ENCODE data around the gene ABCD3. TPM values are rescaled to one million over a fixed set of nuclear protein-coding genes. Genes with fewer than 3 reads are reported as not detected.
A peak's percentile ranks its signal among the peaks of the same experiment; 100 is the strongest.
"Not testable (repeated sequence)": the region's sequence is repeated elsewhere in the genome, so short reads cannot be mapped to it uniquely, and the experiment has no call there.

The ABCD3 gene
- total and polyA plus RNA-seq, 2 experiments from 2014 or later: 31.8 to 41.7 TPM

- H3K4me3 ChIP-seq; H3K27ac ChIP-seq; H3K9ac ChIP-seq; H3K9me2 ChIP-seq (ENCODE audit: insufficient read depth); H3F3A ChIP-seq (ENCODE audit: insufficient read depth); H3K9me3 ChIP-seq (ENCODE audit: low read depth); H2AFZ ChIP-seq; H3K4me2 ChIP-seq (ENCODE audit: unreplicated experiment); H4K20me1 ChIP-seq (ENCODE audit: insufficient read depth); H3K4me1 ChIP-seq (ENCODE audit: insufficient read depth); H3K27me3 ChIP-seq (replicated peaks; ENCODE audit: insufficient read depth); in situ Hi-C loops (cut with MboI); DNase-seq: not testable (repeated sequence)
- WGBS, 2 experiments (ENCODE audit: low coverage in 1 of 2, low lambda C conversion rate in 2 of 2, missing lambda C conversion rate in 2 of 2): 97 to 99% methylated on average over 6 of the region's 6 CpGs
- Histone ChIP-seq H3K79me2 (ENCODE audit: insufficient read depth) (peaks cover 69% of the 10 kb centered on the region), H3K36me3 (ENCODE audit: low read depth) (peaks cover 17% of the 10 kb centered on the region; the same call in 1 of the 2 replicates)
Measured at GRCh38 chr1:94446177-94446576, 28.0 kb downstream of the ABCD3 start.

GRCh38 chr1:94448741-94449140, 30.6 kb downstream of the ABCD3 start:
- H2AFZ ChIP-seq; H3K4me1 ChIP-seq (ENCODE audit: insufficient read depth); H3K4me3 ChIP-seq; H3K4me2 ChIP-seq (ENCODE audit: unreplicated experiment); H3K9ac ChIP-seq; H3K9me2 ChIP-seq (ENCODE audit: insufficient read depth); H3F3A ChIP-seq (ENCODE audit: insufficient read depth); H4K20me1 ChIP-seq (ENCODE audit: insufficient read depth); in situ Hi-C loops (cut with MboI); H3K27ac ChIP-seq; H3K9me3 ChIP-seq (ENCODE audit: low read depth); DNase-seq; H3K27me3 ChIP-seq (replicated peaks; ENCODE audit: insufficient read depth): not testable (repeated sequence)
- WGBS, 2 experiments (ENCODE audit: low coverage in 1 of 2, low lambda C conversion rate in 2 of 2, missing lambda C conversion rate in 2 of 2): 99 to 100% methylated on average over 3 of the region's 3 CpGs
- peaks cover 43% of the 10 kb centered on the region for H3K79me2 ChIP-seq (ENCODE audit: insufficient read depth)
- peaks cover 17% of the 10 kb centered on the region for H3K36me3 ChIP-seq (ENCODE audit: low read depth)

DNA sequence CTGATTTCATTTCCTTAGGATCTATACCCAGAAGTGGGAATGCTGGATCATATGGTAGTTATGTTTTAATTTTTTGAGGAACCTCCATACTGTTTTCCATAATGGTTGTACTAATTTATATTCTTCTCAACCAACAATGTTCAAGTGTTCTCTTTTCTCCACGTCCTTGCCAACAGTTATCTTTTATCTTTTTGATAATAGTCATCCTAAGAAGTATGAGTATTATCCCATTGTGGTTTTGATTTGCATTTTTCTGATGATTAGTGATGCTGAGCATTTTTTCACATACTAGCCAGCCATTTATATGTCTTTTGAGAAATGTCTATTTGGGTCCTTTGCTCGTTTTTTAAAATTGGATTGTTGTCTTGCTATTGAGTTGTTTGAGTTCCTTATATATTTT, 38.5 kb downstream of the ABCD3 start:
- H3K4me1 ChIP-seq (ENCODE audit: insufficient read depth): peaks cover 6% of the 10 kb centered on the region; the same call in 1 of the 2 replicates
- no peak overlapping the region for H3K27ac ChIP-seq
- 54 to 64% methylated on average over 2 of the region's 2 CpGs for WGBS, 2 experiments (ENCODE audit: low coverage in 1 of 2, low lambda C conversion rate in 2 of 2, missing lambda C conversion rate in 2 of 2)
- no peaks in the 10 kb centered on the region for H3K9me2 ChIP-seq (ENCODE audit: insufficient read depth)
- peaks cover 10% of the 10 kb centered on the region; the same call in 1 of the 2 replicates for H3K79me2 ChIP-seq (ENCODE audit: insufficient read depth)
- H3F3A ChIP-seq (ENCODE audit: insufficient read depth): 0 out of 2 replicates have a peak, but pooled peaks cover 5% of the 10 kb centered on the region
- peaks cover 7% of the 10 kb centered on the region for H3K36me3 ChIP-seq (ENCODE audit: low read depth)
- no peaks in the 10 kb centered on the region for H4K20me1 ChIP-seq (ENCODE audit: insufficient read depth)
- TF ChIP-seq EZH2 (IDR thresholded peaks at IDR 0.05; ENCODE audit: insufficient read depth, poor library complexity, severe bottlenecking) (no peak), EZH2phosphoT487 (IDR thresholded peaks at IDR 0.05; ENCODE audit: insufficient read depth, low read depth) (no peak)
- DNase-seq: peak; percentile 5
- H3K4me3 ChIP-seq: no peak overlapping the region
- H3K4me2 ChIP-seq (ENCODE audit: unreplicated experiment): no peak overlapping the region
- no peaks in the 10 kb centered on the region for H3K27me3 ChIP-seq (replicated peaks; ENCODE audit: insufficient read depth)
- H2AFZ ChIP-seq: no peak overlapping the region
- H3K9me3 ChIP-seq (ENCODE audit: low read depth): no peaks in the 10 kb centered on the region
- in situ Hi-C loops (cut with MboI): loop anchor here (10.0 kb wide), 1 partner anchor 432 kb away; no protein-coding TSS in a partner anchor
- no peak overlapping the region for H3K9ac ChIP-seq

GRCh38 chr1:94462606-94463005, 44.4 kb downstream of the ABCD3 start:
- Histone ChIP-seq H3K27ac (no peak overlapping the region), H3K9ac (no peak overlapping the region), H3K79me2 (ENCODE audit: insufficient read depth) (no peaks in the 10 kb centered on the region), H3F3A (ENCODE audit: insufficient read depth) (no peaks in the 10 kb centered on the region), H3K9me3 (ENCODE audit: low read depth) (no peaks in the 10 kb centered on the region), H3K4me1 (ENCODE audit: insufficient read depth) (no peaks in the 10 kb centered on the region), H3K4me2 (ENCODE audit: unreplicated experiment) (no peak overlapping the region), H3K36me3 (ENCODE audit: low read depth) (peaks cover 10% of the 10 kb centered on the region), H3K9me2 (ENCODE audit: insufficient read depth) (no peaks in the 10 kb centered on the region), H4K20me1 (ENCODE audit: insufficient read depth) (no peaks in the 10 kb centered on the region), H3K4me3 (no peak overlapping the region), H3K27me3 (replicated peaks; ENCODE audit: insufficient read depth) (no peaks in the 10 kb centered on the region), H2AFZ (no peak overlapping the region)
- TF ChIP-seq EZH2phosphoT487 (IDR thresholded peaks at IDR 0.05; ENCODE audit: insufficient read depth, low read depth): no peak
- DNase-seq: no peak
- WGBS, 2 experiments (ENCODE audit: low coverage in 1 of 2, low lambda C conversion rate in 2 of 2, missing lambda C conversion rate in 2 of 2): 97 to 99% methylated on average over 2 of the region's 2 CpGs
- in situ Hi-C loops (cut with MboI): no loop called here

DNA sequence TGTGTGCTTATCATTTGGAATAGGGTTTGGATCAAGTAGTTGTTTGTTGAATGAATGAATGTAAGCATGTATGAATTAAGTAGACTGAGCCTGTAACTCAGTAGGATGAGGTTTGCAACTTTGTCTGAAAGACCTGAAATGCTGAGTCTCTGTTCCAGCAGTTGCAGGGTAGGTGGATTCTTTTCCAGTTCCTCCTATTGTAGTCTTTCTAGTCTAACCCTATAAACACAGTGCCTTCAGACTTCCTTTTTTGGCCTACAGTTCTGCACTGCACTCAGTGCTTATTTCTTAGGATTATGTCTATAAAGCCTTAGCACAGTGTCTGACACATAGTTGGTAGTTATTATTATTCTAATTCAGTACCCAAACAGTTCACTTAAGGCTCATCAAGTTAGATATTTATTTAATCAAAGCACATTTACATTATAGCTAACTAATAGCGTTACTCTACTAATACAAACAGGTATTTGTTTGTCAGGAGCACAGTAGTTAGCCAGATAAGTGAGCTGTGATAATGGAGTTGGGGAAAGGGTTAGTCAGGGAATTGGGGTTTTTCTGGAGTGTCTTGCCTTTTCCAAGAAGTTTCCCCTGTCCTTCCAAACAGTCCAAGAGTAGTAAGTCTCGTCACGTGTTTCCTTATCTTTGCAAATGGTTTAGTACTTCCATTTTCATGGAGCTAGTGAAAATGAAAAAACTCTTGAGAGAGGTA, 45.0 kb downstream of the ABCD3 start:
- in situ Hi-C loops (cut with MboI): no loop called here

More for the DNA sequence above, 45.0 kb downstream of the ABCD3 start:
- TF ChIP-seq EZH2phosphoT487 (IDR thresholded peaks at IDR 0.05; ENCODE audit: insufficient read depth, low read depth): no peak
- TF ChIP-seq EZH2 (IDR thresholded peaks at IDR 0.05; ENCODE audit: insufficient read depth, poor library complexity, severe bottlenecking): no peak
- H3K27me3 ChIP-seq (replicated peaks; ENCODE audit: insufficient read depth): no peaks in the 10 kb centered on the region
- H3K9me2 ChIP-seq (ENCODE audit: insufficient read depth): no peaks in the 10 kb centered on the region
- H4K20me1 ChIP-seq (ENCODE audit: insufficient read depth): no peaks in the 10 kb centered on the region
- H3K27ac ChIP-seq: no peak overlapping the region
- WGBS, 2 experiments (ENCODE audit: low coverage in 1 of 2, low lambda C conversion rate in 2 of 2, missing lambda C conversion rate in 2 of 2): 70 to 73% methylated on average over 3 of the region's 3 CpGs
- no peak overlapping the region for H3K4me3 ChIP-seq
- H3K4me1 ChIP-seq (ENCODE audit: insufficient read depth): no peaks in the 10 kb centered on the region
- no peaks in the 10 kb centered on the region for H3K9me3 ChIP-seq (ENCODE audit: low read depth)
- no peak overlapping the region for H2AFZ ChIP-seq
- H3K36me3 ChIP-seq (ENCODE audit: low read depth): peaks cover 10% of the 10 kb centered on the region
- no peak for DNase-seq
- H3F3A ChIP-seq (ENCODE audit: insufficient read depth): no peaks in the 10 kb centered on the region
- no peaks in the 10 kb centered on the region for H3K79me2 ChIP-seq (ENCODE audit: insufficient read depth)
- H3K4me2 ChIP-seq (ENCODE audit: unreplicated experiment): no peak overlapping the region
- no peak overlapping the region for H3K9ac ChIP-seq

All from GM23248 (cell line).